Activated CD4-positive, alpha-beta T cell treated with anti-CD3 and anti-CD28 coated beads, Interleukin-2, amount 10 ng/mL, durations not matched to agents 7 days and 5 days (primary cell): ENCODE data around the gene SYNM. TPM values are rescaled to one million over a fixed set of nuclear protein-coding genes. Genes with fewer than 3 reads are reported as not detected.
"Not testable (repeated sequence)": the region's sequence is repeated elsewhere in the genome, so short reads cannot be mapped to it uniquely, and the experiment has no call there.

Experiments used
- CTCF ChIA-PET: fragments of 350-600 bp; sonication (Branson Sonifier 250); formaldehyde crosslinking; loops from one replicate; lab custom pipeline; 2021; ENCODE audit warnings: antibody characterized with exemption; lab: Charles Lee
- POLR2A ChIA-PET: fragments of 350-600 bp; sonication (Branson Sonifier 250); formaldehyde crosslinking; loops from one replicate; lab custom pipeline; 2021; ENCODE audit warnings: antibody characterized with exemption; lab: Charles Lee
- DNase-seq: peaks from one replicate; pipeline ENCODE4 v3.0.0-alpha.2; 2020
- H3K27ac Mint-ChIP-seq: one replicate; pipeline ENCODE4 v1.8.0; 2021; ENCODE audit warnings: mild to moderate bottlenecking, moderate library complexity, mixed read lengths
- H3K27me3 Mint-ChIP-seq: one replicate; pipeline ENCODE4 v1.8.0; 2021; ENCODE audit warnings: mixed read lengths
- H3K36me3 Mint-ChIP-seq: one replicate; pipeline ENCODE4 v1.8.0; 2021; ENCODE audit warnings: low read depth, mixed read lengths
- H3K4me1 Mint-ChIP-seq: one replicate; pipeline ENCODE4 v1.8.0; 2021; ENCODE audit warnings: mixed read lengths
- H3K4me3 Mint-ChIP-seq: one replicate; pipeline ENCODE4 v1.8.0; 2021; ENCODE audit warnings: mild to moderate bottlenecking, moderate library complexity, mixed read lengths
- H3K9me3 Mint-ChIP-seq: one replicate; pipeline ENCODE4 v1.8.0; 2021; ENCODE audit warnings: mixed read lengths
- total RNA-seq, 2 experiments: library from RNA; stranded (reverse); gene quantifications; one replicate each; pipeline ENCODE4 v1.2.3, GENCODE V29; 2021

Gene SYNM
- under 1 TPM; 0.08 to 0.12 TPM for total RNA-seq

DNA sequence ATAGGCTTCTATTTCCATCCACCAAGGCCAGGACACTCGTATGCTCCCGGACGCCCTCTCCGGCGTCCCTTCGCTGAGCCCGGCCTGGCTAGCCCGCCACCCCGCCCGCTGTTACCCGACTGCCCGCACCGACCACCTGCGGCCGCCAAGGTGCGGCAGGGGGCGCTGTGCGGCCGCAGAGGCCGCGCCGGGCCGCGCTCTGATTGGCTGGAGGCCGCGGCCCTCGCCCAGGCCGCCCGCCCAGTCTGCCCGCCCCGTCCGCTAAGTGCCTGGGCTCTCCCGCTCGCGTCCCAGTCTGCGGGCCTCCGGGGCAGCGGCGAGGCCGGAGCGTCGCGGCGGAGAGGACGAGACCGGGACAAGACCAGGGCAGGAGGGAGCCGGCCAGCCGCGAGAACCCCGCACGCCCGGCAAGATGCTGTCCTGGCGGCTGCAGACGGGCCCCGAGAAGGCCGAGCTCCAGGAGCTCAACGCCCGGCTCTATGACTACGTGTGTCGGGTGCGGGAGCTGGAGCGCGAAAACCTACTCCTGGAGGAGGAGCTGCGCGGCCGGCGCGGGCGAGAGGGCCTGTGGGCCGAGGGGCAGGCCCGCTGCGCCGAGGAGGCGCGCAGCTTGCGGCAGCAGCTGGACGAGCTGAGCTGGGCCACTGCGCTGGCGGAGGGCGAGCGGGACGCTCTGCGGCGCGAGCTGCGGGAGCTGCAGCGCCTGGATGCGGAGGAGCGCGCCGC, at the start of gene SYNM:
TSS of gene SYNM (plus strand) at position 293 of the 726 bp plus-strand sequence. CDS start at position 413, 120 bp downstream.
- POLR2A ChIA-PET: interaction anchor here (0.9 kb wide), 1 partner anchor 109 kb away, joined by 3 read pairs; no protein-coding TSS in a partner anchor
- H3K27me3 Mint-ChIP-seq: peaks cover 51% of the 10 kb centered on the region
- DNase-seq: peak; percentile 21
- H3K36me3 Mint-ChIP-seq: no peaks in the 10 kb centered on the region
- CTCF ChIA-PET: interaction anchor here (0.7 to 2.0 kb wide), 2 partner anchors 58 to 599 kb away, joined by 3 to 4 read pairs; no protein-coding TSS in a partner anchor
- peak within 1 kb of the TSS; percentile 51 for H3K4me3 Mint-ChIP-seq
- H3K27ac Mint-ChIP-seq: no peak within 1 kb of the TSS
- peaks cover 16% of the 10 kb centered on the region for H3K4me1 Mint-ChIP-seq
- no peaks in the 10 kb centered on the region for H3K9me3 Mint-ChIP-seq

- CTCF ChIA-PET: interaction anchor here (0.6 kb wide), 1 partner anchor 46 kb away, joined by 3 read pairs; no protein-coding TSS in a partner anchor
- H3K4me3 Mint-ChIP-seq: no peak overlapping the region
- peaks cover 13% of the 10 kb centered on the region for H3K4me1 Mint-ChIP-seq
- POLR2A ChIA-PET: no interaction called here
- no peak overlapping the region for H3K27ac Mint-ChIP-seq
- no peak for DNase-seq
- H3K9me3 Mint-ChIP-seq: no peaks in the 10 kb centered on the region
- H3K36me3 Mint-ChIP-seq: no peaks in the 10 kb centered on the region
- H3K27me3 Mint-ChIP-seq: peaks cover 23% of the 10 kb centered on the region
Measured at GRCh38 chr15:99055555-99056134, 49.2 kb upstream of the SYNM start.

DNA sequence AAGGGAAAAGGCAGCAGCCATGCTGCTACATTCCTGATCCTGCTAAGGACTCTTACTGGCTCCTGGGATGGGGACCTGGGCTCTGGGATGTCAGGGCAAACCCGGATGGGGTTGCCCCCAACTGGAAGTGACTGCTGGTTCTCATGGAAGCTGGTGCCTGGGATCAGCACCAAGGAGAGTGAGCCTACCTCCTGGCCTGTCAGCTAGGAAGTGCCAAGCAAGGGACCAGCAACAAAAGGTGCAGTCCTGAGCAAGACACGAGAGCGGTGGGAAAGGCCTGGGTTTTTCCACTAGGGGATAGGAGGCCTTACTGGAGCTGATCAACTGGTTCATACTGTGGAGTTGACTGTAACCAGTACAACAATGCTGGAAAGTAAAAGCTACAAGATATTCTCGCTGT, 47.9 kb upstream of the SYNM start:
- Mint-ChIP-seq H3K4me1 (peaks cover 12% of the 10 kb centered on the region), H3K36me3 (no peaks in the 10 kb centered on the region), H3K27me3 (peaks cover 35% of the 10 kb centered on the region), H3K4me3 (no peak overlapping the region), H3K27ac (no peak overlapping the region), H3K9me3 (no peaks in the 10 kb centered on the region)
- ChIA-PET POLR2A (no interaction called here), CTCF (no interaction called here)
- no peak for DNase-seq

DNA sequence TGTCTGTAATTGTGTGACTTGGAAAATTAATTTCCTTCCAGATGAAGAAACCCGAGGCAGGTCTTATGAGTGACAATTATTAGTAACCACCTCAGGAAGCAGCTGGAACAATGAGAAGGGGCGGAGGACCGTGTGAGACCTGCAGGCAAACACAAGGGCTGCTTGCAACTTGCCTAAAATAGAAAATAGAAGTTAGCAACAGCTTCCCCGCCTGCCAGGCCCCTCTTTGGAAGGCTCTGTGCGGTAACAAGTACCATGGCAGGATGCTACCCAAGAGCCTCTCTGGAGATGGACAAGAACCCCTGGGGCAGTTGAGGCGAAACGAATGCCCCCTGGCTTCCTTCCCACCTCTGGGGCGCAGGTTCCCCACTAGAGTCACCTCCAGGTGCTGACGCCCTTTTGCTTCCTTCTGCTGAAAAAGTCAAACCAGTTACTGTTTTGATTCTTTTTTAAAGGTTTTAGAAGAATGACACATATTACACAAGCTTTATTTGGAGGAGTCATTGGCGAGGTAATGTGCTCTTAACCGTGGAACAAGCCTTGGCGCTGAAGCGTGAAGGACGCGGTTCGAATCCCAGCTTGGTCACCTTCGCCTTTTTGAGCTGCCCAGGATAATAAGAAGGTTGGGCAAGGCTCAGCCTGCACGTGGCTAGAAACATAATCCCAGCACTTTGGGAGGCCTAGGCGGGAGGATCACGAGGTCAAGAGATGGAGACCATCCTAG, 47.0 kb upstream of the SYNM start:
- H3K4me3 Mint-ChIP-seq: peak overlapping the region; percentile 60
- no peak for DNase-seq
- POLR2A ChIA-PET: no interaction called here
- no peaks in the 10 kb centered on the region for H3K36me3 Mint-ChIP-seq
- peaks cover 8% of the 10 kb centered on the region for H3K4me1 Mint-ChIP-seq
- no peaks in the 10 kb centered on the region for H3K9me3 Mint-ChIP-seq
- CTCF ChIA-PET: no interaction called here
- H3K27ac Mint-ChIP-seq: no peak overlapping the region
- peaks cover 35% of the 10 kb centered on the region for H3K27me3 Mint-ChIP-seq

- peak overlapping the region; percentile 60 for H3K4me3 Mint-ChIP-seq
- H3K27me3 Mint-ChIP-seq: peaks cover 35% of the 10 kb centered on the region
- H3K27ac Mint-ChIP-seq: no peak overlapping the region
- CTCF ChIA-PET: interaction anchor here (1.0 to 1.4 kb wide), 3 partner anchors 15 to 177 kb away, joined by 3 read pairs; no protein-coding TSS in a partner anchor
- POLR2A ChIA-PET: interaction anchor here (0.7 kb wide), 1 partner anchor 802 kb away, joined by 7 read pairs; no protein-coding TSS in a partner anchor
- DNase-seq: no peak
- H3K36me3 Mint-ChIP-seq: no peaks in the 10 kb centered on the region
- H3K9me3 Mint-ChIP-seq: no peaks in the 10 kb centered on the region
- peaks cover 8% of the 10 kb centered on the region for H3K4me1 Mint-ChIP-seq
Measured at GRCh38 chr15:99058421-99058870, 46.4 kb upstream of the SYNM start.

DNA sequence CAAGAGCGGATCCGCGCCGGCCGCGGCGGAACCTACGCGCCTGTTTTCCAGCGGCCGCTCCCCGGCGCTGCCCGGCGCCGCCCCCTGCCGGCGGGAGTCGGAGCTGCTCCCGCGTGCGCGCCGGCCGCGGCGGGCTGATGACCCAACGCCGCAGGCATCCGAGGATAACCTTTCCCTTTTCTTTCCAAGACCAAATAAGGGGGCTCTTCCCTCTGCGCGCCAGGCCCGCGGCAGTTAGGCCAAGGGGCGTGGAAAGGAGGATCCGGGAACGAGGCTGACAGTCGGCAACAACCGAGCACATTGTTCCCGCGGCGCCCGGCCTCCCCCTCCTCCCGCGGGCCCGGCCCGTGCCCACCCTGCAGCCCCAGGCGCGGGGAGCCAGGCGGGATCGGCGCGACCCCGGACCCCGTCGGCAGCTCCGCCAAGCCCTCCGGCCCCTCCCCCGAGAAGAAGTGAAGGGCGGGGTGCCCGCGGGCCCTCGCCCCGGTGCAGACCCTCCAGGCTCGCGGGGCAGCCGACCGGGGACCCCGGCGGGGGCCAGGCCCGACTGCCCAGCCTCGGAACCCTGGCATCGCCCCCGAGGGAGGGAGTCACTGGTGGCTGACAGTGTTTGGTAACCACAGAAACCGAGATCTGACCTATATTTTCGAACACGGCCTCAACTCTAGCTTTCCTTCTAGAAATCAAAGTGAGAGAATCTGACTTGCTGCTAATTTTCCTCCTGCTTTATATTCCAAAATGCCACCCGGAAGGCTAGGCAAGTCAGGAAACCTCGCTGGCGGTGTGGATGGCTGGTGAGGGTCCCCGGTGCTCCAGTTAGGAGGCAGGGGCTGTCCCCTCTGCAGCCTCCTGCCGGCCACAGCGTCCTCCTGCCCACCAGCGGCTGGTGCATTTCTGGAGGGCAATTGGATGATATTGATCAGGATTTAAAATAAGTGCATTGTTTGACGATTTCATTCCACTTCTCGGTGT, 45.6 kb upstream of the SYNM start:
- H3K27ac Mint-ChIP-seq: no peak overlapping the region
- POLR2A ChIA-PET: interaction anchor here (0.7 kb wide), 1 partner anchor 801 kb away, joined by 7 read pairs; no protein-coding TSS in a partner anchor
- DNase-seq: peak; percentile 39
- CTCF ChIA-PET: interaction anchor here (0.6 to 1.6 kb wide), 7 partner anchors 9 to 177 kb away, joined by 3 to 7 read pairs (median 3); no protein-coding TSS in a partner anchor
- H3K36me3 Mint-ChIP-seq: no peaks in the 10 kb centered on the region
- no peaks in the 10 kb centered on the region for H3K9me3 Mint-ChIP-seq
- peaks cover 35% of the 10 kb centered on the region for H3K27me3 Mint-ChIP-seq
- H3K4me1 Mint-ChIP-seq: peaks cover 8% of the 10 kb centered on the region
- H3K4me3 Mint-ChIP-seq: peak overlapping the region; percentile 54

DNA sequence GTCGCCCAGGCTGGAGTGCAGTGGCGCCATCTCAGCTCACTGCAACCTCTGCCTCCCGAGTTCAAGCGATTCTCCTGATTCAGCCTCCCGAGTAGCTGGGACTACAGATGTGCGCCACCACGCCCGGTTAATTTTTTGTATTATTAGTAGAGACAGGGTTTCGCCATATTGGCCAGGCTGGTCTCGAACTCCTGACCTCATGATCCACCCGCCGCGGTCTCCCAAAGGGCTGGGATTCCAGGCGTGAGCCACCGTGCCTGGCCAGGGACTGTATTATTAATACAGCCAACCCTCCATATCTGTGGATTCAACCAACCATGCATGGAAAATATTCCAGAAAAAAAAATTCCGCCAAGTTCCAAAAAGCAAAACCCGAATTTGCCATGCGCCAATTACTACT, 44.7 kb upstream of the SYNM start:
- POLR2A ChIA-PET, H3K27ac Mint-ChIP-seq, H3K4me1 Mint-ChIP-seq, DNase-seq, H3K36me3 Mint-ChIP-seq, H3K4me3 Mint-ChIP-seq, H3K9me3 Mint-ChIP-seq: not testable (repeated sequence)
- H3K27me3 Mint-ChIP-seq: peaks cover 35% of the 10 kb centered on the region
- CTCF ChIA-PET: interaction anchor here (0.9 to 1.6 kb wide), 3 partner anchors 9 to 16 kb away, joined by 3 to 7 read pairs (median 3); no protein-coding TSS in a partner anchor

- no peak overlapping the region for H3K4me3 Mint-ChIP-seq
- peaks cover 31% of the 10 kb centered on the region for H3K27me3 Mint-ChIP-seq
- no peak overlapping the region for H3K27ac Mint-ChIP-seq
- POLR2A ChIA-PET: no interaction called here
- H3K4me1 Mint-ChIP-seq: peaks cover 8% of the 10 kb centered on the region
- H3K36me3 Mint-ChIP-seq: no peaks in the 10 kb centered on the region
- DNase-seq: no peak
- CTCF ChIA-PET: interaction anchor here (1.0 kb wide), 1 partner anchor 14 kb away, joined by 5 read pairs; no protein-coding TSS in a partner anchor
- H3K9me3 Mint-ChIP-seq: no peaks in the 10 kb centered on the region
Measured at GRCh38 chr15:99062226-99062625, 42.7 kb upstream of the SYNM start.

- H3K27ac Mint-ChIP-seq: no peak overlapping the region
- H3K9me3 Mint-ChIP-seq: no peaks in the 10 kb centered on the region
- H3K36me3 Mint-ChIP-seq: no peaks in the 10 kb centered on the region
- ChIA-PET POLR2A (no interaction called here), CTCF (interaction anchor here (0.9 kb wide), 1 partner anchor 8 kb away, joined by 5 read pairs; no protein-coding TSS in a partner anchor)
- DNase-seq: no peak
- no peaks in the 10 kb centered on the region for H3K4me1 Mint-ChIP-seq
- H3K27me3 Mint-ChIP-seq: peaks cover 5% of the 10 kb centered on the region
- no peak overlapping the region for H3K4me3 Mint-ChIP-seq
Measured at GRCh38 chr15:99068186-99068585, 36.7 kb upstream of the SYNM start.

DNA sequence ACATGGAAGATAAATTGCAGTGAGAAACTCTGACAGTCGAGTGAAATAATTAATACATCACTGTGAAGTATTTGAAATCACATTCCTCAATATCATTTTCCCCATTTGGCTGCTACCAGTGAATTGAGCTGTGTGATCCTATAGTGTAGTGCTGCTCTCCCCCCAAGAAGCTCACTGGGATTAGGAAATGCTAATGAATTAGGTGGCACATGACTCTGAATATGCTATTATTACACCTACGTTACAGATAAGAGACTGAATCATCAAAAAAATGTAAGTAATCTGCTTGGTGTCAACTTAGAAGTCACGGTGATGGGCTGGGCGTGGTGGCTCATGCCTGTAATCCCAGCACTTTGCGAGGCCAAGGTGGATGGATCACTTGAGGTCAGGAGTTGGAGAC, 34.7 kb upstream of the SYNM start:
- Mint-ChIP-seq H3K4me1 (no peaks in the 10 kb centered on the region), H3K27ac (no peak overlapping the region), H3K36me3 (no peaks in the 10 kb centered on the region), H3K27me3 (peaks cover 5% of the 10 kb centered on the region), H3K4me3 (no peak overlapping the region), H3K9me3 (no peaks in the 10 kb centered on the region)
- no peak for DNase-seq
- POLR2A ChIA-PET: no interaction called here
- CTCF ChIA-PET: no interaction called here

DNA sequence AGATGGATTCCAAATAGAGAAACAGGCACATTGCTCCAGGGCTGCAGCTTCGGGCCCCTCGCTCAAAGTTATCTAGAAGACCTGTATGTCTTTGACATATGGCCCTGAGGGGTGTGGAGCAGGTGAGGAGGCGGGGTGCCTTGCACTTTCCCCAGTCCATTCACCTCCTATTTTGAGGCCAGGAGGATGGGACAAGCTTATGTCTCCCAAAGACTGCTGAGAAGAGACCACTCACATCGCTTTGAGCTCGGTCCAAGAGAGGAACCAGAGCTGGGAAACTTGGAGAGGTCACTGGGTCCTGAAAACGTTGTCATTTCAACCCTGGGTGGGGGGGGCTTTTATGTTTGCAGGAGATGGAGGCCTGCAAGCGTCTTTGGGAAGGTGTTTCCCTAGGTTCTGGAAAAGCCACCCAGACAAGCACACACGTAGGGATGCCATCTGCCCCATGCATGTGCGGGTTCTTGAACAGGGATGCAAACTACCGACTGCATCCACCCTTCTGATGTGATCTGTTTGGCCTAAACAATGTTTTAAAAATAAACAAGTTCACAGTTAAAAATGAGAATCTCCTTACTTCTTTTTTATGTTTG, 33.7 kb upstream of the SYNM start:
- ChIA-PET POLR2A (no interaction called here), CTCF (interaction anchor here (0.6 to 1.3 kb wide), 2 partner anchors 190 to 541 kb away, joined by 3 read pairs; no protein-coding TSS in a partner anchor)
- no peaks in the 10 kb centered on the region for H3K36me3 Mint-ChIP-seq
- H3K27ac Mint-ChIP-seq: no peak overlapping the region
- no peak overlapping the region for H3K4me3 Mint-ChIP-seq
- H3K4me1 Mint-ChIP-seq: peaks cover 2% of the 10 kb centered on the region
- H3K27me3 Mint-ChIP-seq: peaks cover 5% of the 10 kb centered on the region
- H3K9me3 Mint-ChIP-seq: no peaks in the 10 kb centered on the region
- DNase-seq: no peak
